Raji (cell line): Measurements from ENCODE around the gene SMAD2.

Source experiments
- POLR2A ChIP-seq: IDR thresholded peaks from 2 replicates; pipeline ENCODE4 v1.6.1; 2011; ENCODE audit warnings: low read depth, low read length, control low read depth; ENCODE audit not compliant: insufficient read depth

The SMAD2 gene

DNA sequence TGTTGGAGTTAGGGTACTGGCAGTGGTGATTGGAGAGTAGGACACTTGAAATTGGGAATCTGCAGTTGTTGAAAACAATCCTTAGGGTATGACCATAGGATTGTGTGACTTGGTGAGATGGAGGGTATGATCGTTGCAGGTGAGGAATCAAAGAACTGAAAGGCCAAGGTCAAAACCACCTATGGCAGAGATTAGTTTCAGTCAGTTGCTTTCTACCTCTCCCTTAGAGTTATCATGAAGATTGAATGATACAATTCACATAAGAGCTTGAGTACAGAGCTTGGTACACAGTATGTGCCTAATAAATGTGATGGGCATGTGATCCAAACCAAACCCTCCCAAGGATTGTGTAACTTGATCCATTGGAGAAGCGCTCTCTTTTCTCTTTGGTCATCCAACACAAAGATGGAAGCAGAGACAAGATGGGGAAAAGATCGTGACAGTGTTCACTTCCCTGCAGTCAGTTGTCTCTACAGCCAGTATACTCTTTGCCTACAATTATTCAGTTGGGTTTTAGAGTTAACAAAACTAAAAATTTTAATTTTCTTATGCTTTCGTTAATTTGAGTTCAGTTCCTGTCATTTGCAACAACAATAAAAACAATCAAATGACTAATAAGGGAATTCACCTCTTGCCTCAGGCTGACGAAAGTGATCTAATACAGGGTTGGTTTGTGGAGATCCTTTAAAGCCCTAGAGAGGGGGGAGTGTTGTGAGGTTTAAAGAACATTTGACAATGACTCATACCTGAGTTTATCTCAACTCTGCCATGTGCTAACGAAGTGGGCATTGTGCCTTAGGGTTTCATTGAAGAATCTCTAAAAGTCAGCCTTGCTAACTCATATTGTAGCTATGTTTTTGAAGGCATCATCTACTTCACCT is 14.8 kb upstream of the SMAD2 start:
- no peak for TF ChIP-seq POLR2A

DNA sequence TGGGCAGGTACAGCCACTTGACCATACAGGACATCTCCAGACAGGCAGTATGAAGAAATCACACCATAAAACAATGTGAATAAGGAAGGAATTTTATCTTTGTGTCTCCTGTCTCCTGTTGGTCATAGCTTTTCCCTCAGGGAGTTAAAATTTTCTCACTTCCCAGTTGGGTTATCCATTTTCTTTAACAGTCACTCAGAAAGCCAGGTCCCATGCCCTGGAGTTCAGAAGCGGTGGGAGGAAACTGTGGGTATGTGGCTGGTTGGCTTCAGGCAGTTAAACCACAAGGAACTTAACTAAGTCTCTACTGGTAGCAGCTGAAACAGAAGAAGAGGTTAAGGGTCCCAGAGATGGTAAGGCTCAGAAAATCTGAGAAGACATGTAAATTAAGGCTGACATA is 6.5 kb upstream of the SMAD2 start:
- TF ChIP-seq POLR2A: no peak

DNA sequence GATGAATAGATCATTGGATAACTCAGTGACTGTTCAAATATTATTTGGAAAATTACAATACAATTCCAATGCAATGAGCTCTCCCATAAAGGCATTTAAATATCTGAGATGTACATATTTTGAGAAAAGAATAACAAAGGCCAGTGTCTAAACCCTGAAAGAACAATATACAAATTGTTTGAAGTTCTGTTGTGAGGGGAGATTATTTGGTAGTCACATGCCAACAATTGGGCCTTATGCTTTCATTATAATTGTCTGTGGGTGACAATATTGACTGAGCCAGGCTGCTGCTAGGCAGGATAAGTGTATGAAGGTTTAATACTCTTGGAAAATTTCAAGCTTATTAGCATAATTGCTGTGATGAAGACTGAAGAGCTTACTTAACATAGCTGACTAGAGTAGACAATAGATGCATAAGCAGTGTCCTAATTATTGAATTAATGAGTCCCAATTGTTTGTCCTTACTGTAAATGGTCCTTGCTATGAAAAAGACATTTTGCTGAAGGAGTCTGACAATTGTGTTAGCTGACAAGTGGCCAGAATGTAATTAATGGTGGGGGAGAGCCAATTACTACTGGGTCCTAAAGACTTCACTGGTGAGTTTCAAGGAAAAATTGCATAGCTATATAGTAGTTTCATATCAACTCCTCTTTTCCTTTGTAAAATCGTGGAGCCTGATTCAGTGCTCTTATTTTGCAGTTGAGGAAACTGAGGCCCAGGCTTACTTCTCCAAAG is 5.0 kb upstream of the SMAD2 start:
- TF ChIP-seq POLR2A: no peak

DNA sequence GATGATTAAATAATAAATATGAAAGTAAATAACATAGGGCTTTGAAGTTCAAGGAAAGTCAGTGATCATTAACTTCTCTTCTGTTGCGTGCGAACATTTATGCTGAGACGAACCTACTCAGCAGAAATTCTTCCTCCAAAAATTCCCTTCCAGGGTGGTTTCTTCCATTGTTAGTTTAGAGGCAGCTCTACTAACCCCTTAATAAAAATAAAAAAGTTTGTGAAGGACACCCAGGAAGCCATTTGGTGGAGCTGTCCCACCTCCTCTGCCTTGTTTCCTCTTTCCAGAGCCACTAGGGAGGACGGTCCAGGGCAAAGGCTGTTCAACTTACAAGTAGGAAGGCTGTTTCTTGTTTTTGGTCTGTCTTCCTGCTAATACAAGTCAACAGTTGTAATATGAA is 2.1 kb upstream of the SMAD2 start:
- no peak for TF ChIP-seq POLR2A

DNA sequence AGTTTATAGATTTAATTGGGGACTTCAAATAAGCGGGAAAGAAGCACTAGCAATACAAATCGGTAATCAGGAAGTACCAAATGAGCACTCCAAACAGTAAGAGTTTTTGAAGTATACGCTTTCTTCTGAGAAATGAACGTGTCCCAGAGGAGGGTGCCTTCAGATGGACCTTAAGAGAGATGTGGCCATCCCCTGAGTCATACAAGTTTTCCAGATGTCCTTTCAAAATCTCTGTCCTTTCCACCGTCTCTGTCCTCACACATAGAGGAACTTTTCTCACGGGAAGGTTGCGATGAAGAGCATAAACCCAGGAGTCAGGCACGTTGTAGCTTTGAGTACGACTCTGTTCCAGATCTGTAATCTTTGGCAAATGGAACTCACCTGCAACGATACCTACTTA is 1.7 kb upstream of the SMAD2 start:
- no peak for TF ChIP-seq POLR2A

DNA sequence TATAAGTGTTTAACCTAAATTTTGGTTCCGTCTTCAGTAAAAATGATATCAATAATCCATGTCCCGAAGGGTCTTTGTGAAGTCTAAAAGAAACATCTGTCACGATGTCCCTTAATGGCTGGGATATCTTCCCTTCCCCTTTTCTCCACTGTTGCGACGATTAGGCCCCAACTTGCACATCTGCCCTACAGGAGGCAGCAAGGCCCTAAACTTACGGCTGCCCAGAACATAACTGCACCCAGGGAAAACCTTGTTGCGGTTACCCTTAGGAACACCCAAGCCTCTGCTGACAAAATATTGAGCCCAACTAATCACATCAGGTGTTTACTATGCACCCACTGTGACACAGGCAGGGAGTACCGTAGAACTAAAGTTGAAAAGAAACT is 1.3 kb upstream of the SMAD2 start:
- TF ChIP-seq POLR2A: no peak

DNA sequence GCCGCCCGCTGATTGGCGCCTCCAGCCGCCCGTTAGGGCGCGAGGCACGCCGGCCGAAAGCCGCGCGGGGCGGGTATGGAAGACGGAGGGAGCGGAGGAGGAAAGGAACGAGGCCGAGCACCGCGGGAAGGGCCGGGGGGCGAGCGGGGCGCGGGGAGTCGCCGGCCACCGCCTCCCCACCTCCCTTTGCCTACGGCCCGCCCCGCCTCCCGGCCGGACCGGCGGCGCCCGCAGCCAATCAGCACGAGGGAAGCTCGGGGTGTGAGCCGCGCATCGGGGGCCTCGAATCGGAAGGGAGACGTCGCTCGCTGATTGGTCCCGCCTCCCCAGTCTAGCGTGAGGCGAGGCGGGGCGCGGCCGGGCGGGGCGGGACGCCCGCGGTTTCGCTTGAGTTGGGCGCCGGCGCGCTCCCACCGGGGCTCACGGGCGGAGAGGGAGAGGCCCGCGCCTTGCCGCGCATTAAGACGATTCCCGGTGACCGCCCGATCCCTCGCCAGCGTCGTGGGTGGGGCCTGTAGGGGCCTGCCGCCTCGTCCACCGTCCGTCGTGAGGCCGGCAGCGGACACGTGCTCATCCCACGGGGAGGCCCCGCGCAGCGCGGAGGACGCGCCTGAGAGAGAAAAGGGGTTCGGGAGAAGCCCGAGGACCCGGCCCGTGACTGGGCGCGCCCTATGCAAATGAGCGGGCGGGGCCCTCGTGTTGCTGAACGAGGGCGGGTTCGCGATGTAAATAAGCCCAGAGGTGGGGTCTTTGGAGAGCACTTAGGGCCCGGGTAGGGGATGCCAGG is 665 bp upstream of the SMAD2 start:
- peak; percentile 69 for TF ChIP-seq POLR2A

DNA sequence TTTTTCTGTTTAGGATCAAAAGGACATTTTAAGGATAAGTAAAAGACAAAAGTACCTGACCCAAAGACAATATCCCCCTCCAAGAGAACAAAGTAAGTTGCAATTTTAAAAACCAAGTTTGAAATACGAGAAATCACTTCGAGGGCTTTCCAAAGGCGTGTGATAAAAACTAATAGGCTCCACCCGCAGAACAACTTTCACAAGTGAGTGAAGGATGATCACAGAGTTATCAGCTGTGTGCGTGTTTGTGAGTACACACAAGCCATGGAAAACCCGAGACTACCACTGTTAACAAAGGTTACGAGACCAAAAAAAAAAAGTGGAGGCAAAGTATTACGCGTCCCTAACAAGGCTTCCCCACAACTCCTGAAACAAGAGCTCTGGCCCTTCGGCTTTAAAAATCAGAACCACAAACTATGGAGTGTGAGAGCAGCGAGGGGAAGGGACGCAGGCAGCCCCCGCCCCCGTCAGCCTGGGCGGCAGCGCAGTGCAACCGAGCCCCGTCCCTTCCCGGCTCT is 719 bp downstream of the SMAD2 start:
- no peak; the same call in 1 of the 2 replicates for TF ChIP-seq POLR2A

DNA sequence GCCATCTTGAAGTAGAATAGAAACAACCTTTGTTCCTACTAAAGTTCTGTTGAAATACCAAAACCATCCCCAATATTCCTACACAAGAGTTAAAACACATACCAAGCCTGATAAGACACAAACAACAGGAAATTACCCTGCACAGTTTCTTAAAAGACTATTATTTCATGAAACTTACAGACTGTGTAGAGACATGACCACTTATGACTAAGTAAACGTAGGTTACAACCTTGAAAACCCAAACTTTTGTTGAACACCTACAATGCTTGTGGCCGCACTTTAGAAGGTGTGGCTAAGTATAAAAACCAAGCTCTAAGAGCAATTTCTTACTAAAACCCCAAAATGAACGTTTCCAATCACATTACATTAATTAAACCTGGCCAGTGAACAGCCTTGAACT is 2.0 kb downstream of the SMAD2 start:
- TF ChIP-seq POLR2A: no peak

DNA sequence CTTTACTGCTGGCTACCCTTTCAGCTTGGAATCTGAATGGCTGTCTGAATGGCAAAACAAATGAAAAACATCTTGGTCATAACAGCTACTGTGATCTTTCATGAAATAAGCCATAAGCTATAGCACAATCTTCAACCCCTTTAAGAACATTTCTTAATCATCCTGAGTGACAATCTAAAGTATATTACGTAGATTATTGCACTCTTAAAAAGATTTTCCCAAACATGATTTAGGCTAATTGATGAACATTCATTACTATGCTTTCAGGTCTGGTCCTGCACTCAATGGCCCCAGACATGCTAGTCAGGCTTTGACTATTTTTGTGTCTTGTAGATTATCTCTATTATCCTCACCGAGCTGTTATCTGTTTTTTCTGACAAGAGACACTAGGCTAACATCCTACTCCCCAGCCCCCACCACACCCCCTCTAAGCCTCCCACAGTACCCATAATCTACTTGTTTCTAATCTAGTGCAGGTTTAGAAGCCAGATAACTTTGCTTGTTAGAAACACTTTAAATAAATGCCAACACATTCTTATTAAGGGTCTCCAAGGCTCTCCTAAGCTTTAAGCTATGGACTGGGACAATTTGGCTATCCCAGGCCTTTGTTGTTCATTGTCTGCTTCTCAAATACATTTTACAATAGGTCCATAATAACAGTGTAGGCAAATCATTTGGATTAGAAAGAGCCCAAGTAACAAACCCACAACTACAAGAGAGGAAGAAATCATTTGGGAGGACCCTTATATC is 4.2 kb downstream of the SMAD2 start:
- TF ChIP-seq POLR2A: no peak

DNA sequence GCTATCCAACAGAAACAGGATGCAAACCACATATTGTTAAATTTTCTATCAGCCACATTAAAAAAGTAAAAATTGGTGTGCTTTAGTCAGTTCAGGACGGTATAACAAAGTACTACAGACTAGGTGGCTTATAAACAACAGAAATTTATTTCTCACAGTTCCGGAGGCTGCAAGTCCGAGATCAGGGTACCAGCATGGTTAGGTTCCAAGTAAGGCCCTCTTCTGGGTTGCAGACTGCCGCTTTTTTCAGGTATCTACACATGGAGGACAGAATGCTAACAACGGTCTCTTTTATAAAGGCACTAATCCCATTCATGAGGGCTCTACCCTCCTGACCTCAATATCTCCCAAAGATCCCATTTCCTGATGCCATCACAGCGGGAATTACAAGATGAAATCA is 10.5 kb downstream of the SMAD2 start:
- no peak for TF ChIP-seq POLR2A

DNA sequence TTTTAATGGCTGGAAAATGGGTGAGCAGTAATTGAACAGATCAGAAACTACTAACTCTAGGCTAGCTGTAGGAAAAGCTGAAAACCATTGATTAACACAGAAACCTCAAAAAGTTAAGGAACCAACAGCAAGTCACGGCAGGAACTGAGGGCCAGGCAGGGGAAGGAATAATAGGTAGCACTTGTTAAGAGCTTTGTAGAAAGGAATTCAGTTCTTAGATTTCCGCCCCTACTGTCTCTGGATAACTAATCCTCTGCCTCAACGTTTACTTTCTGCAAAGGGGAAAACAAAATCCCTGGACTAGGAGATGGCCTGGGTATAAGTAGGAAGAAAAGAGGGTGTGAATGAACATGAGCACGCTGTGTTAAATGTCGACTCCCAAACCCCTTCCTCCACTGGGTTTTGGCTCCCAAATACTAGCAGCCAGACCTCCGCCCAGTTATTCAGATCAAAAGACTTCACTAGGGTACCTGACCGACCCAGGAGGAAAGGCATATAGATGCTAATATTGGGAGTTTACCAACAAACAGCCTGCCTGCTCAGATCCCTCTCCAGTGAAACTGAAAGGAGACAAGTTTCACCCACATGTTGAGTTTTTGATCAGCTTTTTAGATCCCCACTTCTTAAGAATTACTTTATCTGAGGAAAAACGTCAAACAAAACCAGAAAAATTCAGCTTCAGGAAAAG is 12.4 kb downstream of the SMAD2 start:
- no peak for TF ChIP-seq POLR2A

DNA sequence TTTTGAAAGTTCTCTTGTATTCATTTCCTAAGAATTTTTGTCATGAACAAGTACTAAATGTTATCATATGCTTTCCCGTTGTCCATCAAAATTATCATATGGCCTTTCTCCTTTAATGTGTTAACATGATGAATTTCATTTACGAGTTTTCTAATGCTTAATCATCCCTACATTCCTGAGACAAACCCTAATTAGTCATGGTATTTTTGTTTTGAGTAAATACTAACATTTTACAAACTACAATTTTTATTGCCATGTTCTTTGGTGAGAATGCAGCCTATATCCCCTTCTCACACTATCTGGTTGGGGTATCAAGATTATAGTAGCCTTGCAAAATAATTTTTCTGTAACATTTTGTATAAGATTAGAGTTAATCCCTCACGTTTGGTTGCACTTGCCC is 14.5 kb downstream of the SMAD2 start:
- TF ChIP-seq POLR2A: no peak

DNA sequence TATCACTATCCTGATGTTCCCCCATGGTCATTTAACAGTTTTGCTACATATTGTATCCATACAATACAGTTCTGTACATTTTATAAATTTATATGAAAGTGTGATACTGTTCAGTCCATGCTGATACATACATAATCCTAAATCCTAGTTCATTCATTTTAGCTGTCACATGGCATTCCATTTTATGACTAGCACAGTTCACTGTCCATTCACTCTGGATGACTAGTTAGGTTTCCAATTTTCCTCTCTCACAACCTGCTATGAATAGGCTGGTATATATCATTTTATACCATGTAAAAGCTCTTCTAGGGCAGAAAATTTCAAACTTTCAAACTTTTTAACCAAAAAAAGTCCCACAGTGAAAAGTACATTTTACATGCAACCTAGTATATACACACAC is 15.2 kb downstream of the SMAD2 start:
- no peak for TF ChIP-seq POLR2A
